GM21723 (cell line): ENCODE results near the gene UBE2U.

Experiments used
- ATAC-seq: cut with Tn5 transposase; IDR thresholded peaks from one replicate; pipeline ENCODE4 v1.9.1; 2021; ENCODE audit warnings: mild to moderate bottlenecking, moderate library complexity; ENCODE audit not compliant: unreplicated experiment

Gene UBE2U

GRCh38 chr1:64203420-64203819, at the start of gene UBE2U:
UBE2U (plus strand) TSS chr1:64203623; CDS start chr1:64204051, 428 bp downstream.
- no peak for ATAC-seq

- ATAC-seq, result no peak
These were observed 48.1 kb upstream of the UBE2U start for GRCh38 chr1:64155278-64155677.

- ATAC-seq, result no peak
These were observed 42.0 kb upstream of the UBE2U start for GRCh38 chr1:64161357-64161941.

GRCh38 chr1:64162151-64162550, 41.3 kb upstream of the UBE2U start:
- no peak for ATAC-seq

- ATAC-seq, result no peak
These were observed 40.6 kb upstream of the UBE2U start for GRCh38 chr1:64162804-64163203.

- no peak for ATAC-seq
These were observed 40.0 kb upstream of the UBE2U start for GRCh38 chr1:64163431-64163830.

- ATAC-seq, result no peak
These were observed 39.5 kb upstream of the UBE2U start for GRCh38 chr1:64163970-64164369.

GRCh38 chr1:64166629-64167028, 36.8 kb upstream of the UBE2U start:
- ATAC-seq, result no peak

GRCh38 chr1:64167176-64167575, 36.2 kb upstream of the UBE2U start:
- no peak for ATAC-seq

GRCh38 chr1:64171246-64171645, 32.2 kb upstream of the UBE2U start:
- ATAC-seq, result no peak

- peak; percentile 78 for ATAC-seq
These were observed 31.6 kb upstream of the UBE2U start for GRCh38 chr1:64171797-64172281.

GRCh38 chr1:64172458-64172983, 30.9 kb upstream of the UBE2U start:
- peak; percentile 71 for ATAC-seq

GRCh38 chr1:64173336-64173940, 30.0 kb upstream of the UBE2U start:
- no peak for ATAC-seq

GRCh38 chr1:64175639-64176038, 27.8 kb upstream of the UBE2U start:
- no peak for ATAC-seq

GRCh38 chr1:64176659-64177058, 26.8 kb upstream of the UBE2U start:
- no peak for ATAC-seq

GRCh38 chr1:64179588-64179987, 23.8 kb upstream of the UBE2U start:
- no peak for ATAC-seq

GRCh38 chr1:64182207-64182606, 21.2 kb upstream of the UBE2U start:
- no peak for ATAC-seq

- ATAC-seq, result no peak
These were observed 19.9 kb upstream of the UBE2U start for GRCh38 chr1:64183395-64184002.

- no peak for ATAC-seq
These were observed 19.4 kb upstream of the UBE2U start for GRCh38 chr1:64184003-64184440.

GRCh38 chr1:64186138-64186897, 17.1 kb upstream of the UBE2U start:
- ATAC-seq, result no peak

GRCh38 chr1:64186898-64187280, 16.5 kb upstream of the UBE2U start:
- ATAC-seq, result no peak
